VCaP (cell line): Measurements from ENCODE around the gene DGCR8.

Experiments
- H3K27ac ChIP-seq: fragments of 450-650 bp; 2 replicates; pipeline ENCODE4 v1.5.1; 2017
- TF ChIP-seq, protein P1 (sequence below): fragments of 450-650 bp; conservative IDR thresholded peaks from 2 replicates; pipeline ENCODE4 v1.5.1; 2017; ENCODE audit warnings: mild to moderate bottlenecking, moderate library complexity

Gene DGCR8

DNA sequence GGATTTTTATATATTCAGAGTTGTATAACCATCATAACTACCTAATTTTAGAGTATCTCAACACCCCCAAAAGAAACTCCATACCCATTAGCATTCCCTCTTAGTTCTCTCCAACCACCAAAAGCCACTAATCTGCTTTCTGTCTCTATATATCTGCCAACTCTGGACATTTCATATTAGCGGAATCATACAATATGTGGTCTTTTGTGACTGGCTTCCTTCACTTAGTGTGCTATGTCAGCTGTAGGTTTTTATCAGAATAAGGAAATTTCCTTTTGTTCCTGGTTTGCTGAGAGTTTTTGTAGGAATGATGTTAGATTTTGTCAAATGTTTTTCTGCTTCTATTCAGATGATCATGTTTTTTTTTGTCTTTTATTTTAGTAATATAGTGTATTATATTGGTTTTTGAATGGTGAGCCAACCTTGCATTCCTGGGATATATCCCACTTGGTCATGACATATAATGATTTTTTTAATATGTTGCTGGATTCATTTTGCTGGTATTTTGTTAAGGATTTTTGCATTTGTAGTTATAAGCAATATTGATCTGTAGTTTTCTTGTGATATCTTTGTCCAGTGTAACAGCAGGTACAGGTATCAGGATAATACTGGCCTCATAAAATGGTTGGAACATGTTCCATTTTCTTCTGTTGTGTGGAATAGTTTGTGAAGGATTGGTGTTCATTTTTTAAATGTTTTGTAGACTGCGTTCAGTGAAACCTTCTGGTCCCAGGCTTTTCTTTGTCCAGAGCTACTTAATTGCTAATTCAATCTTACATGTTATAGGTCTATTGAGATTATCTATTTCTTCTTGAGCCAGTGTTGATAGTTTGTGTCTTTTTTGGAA is 16.8 kb downstream of the DGCR8 start:
- H3K27ac ChIP-seq: no peak overlapping the region
- TF ChIP-seq, protein P1, sequence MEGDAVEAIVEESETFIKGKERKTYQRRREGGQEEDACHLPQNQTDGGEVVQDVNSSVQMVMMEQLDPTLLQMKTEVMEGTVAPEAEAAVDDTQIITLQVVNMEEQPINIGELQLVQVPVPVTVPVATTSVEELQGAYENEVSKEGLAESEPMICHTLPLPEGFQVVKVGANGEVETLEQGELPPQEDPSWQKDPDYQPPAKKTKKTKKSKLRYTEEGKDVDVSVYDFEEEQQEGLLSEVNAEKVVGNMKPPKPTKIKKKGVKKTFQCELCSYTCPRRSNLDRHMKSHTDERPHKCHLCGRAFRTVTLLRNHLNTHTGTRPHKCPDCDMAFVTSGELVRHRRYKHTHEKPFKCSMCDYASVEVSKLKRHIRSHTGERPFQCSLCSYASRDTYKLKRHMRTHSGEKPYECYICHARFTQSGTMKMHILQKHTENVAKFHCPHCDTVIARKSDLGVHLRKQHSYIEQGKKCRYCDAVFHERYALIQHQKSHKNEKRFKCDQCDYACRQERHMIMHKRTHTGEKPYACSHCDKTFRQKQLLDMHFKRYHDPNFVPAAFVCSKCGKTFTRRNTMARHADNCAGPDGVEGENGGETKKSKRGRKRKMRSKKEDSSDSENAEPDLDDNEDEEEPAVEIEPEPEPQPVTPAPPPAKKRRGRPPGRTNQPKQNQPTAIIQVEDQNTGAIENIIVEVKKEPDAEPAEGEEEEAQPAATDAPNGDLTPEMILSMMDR: no peak

DNA sequence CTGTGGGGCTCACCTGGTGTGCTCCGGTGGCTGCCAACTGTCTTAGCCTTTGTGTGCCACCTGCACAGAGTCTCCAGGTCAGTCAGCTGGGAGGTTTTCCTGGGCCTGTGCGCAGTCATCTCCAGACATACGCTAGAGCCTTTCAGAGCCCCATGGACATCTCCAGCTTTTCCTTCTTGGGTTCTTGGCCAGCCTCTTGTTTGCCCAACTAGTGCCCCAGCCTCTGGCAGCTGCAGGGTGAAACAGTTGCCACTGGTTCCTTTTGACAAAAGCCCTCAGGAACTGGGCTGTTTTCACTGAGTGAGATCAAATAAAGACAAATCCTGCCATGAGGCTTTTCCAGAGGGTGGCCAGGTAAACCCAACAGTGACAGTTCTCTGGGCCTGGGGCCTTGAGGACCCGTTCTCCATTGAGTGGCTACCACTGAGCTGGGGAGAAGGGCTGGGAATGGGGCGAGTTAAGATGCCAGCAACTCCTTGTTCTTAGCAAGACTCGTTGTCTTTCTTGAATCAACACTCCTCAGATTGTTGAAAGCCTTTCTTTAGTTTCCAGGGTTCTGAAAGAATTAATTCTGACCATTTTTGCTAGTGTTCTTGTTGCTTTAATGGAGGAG is 19.2 kb downstream of the DGCR8 start:
- H3K27ac ChIP-seq: no peak overlapping the region
- TF ChIP-seq, protein P1: no peak

DNA sequence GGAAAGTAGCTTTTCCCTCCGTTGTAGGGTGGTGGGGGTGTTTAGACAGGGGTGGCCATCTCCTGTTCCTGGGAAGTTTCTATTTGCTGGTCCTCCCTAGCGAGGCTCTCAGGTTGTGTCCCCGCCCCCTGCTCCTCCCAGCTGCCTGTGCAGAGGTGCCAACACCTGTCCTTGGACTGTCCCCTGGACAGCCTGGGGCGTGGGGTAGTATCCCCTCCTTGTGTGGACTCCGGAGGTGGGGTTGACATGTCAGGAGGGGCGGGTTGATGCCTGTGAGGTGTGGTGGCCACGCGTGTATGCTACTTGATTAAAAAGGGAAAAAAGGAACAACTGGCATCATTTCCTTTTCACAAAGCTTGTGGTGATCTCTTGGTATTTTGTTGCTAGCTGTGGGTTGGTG is 21.6 kb downstream of the DGCR8 start:
- no peak overlapping the region for H3K27ac ChIP-seq
- TF ChIP-seq, protein P1: no peak

DNA sequence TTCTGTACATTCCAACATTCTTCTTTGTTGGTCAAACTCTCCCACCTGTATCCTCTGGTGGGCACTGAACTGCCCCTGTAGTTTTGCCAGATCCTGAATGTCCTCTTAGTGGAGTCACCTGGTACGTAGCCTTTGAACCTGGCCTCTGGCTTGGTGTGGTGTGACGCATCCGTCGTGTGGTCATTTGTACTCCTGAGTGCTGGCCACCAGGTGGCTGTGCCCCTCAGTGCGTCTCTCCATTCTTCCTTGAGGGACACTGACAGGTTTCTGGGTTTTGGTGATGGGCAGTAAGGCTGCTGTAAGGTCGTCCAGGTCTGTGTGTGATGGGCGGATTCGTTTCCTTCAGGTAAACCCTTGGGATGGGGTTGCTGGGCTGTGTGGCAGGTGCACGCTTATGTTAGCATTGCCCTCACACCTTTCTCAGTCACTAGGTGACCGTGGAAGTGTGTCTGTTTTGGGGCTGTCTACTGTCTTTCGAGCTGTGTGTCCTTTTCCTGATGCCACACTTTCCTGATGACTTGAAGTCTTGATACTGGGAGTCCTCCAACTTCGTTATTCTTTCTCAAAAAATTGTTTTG is 22.3 kb downstream of the DGCR8 start:
- TF ChIP-seq, protein P1: peak; percentile 28
- no peak overlapping the region for H3K27ac ChIP-seq

DNA sequence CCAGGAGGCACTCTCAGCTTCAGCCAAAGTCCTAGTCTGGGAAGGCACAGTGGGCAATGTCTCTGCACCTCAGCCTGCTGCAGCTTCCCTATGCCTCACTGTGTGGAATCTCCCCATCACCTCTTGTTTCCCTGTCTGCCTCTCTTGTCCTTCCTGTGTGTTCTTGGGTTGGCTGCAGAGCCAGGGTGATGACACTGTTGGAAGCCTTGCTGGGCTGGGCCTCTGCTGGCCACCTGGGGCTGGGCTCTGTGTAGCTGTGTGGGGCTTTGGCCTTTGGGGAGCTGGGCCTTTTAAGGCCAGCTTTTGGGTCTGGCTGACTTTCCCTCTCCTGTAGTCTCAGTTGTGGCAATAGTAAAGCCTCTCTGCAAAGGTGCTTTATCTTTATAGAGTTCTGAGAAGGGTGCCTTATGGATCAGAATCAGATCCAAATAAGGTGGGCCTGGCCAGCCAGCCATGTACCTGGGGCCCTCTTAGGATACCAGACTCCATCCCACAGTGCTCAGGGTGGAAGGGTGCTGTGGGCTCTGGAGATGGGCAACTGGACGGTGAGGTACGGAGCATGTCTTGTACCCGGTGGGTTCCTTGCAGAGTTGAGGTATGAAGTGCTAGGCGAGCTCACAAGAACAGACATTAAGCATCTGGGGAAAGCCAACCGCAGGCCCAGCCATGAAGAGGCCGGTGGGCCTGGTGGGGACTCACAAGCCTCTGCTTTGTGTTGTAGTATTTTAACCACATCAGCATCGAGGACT is 25.6 kb downstream of the DGCR8 start:
- no peak overlapping the region for H3K27ac ChIP-seq
- TF ChIP-seq, protein P1: no peak

DNA sequence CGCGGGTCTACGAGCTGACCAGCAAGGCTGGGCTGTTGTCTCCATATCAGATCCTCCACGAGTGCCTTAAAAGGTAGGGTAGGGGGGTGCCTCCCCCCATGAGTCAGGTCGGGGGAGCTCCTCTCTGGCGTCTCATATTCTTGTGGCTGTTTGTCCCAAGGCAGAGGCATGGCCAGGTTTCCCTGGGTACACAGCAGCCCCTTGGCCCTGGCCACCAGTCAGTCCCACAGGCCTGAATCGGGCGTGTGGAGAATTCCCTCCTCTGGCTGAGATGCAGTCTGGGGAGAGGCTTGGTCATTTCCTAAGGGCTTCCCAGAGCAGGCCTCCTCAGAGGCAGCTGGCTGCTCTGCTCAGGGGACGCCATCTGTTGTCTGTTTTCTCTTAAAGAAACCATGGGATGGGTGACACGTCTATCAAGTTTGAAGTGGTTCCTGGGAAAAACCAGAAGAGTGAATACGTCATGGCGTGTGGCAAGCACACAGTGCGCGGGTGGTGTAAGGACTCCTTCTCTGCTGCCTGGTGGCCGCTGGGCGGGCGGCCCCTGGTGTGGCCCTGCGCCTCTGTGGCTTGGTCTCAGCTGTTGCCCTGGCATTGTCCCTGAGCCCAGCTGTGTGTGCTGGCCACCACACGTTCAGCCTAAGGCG is 26.3 kb downstream of the DGCR8 start:
- TF ChIP-seq, protein P1: no peak
- no peak overlapping the region for H3K27ac ChIP-seq
